Activated CD8-positive, alpha-beta memory T cell treated with anti-CD3 and anti-CD28 coated beads, Interleukin-2, amount 50 U/mL, for 24 hours (primary cell): Measurements from ENCODE around the gene DNAJB8.

ENCODE experiments used
- DNase-seq: peaks from one replicate; pipeline ENCODE4 v3.0.0-alpha.2; 2020; ENCODE audit errors: extremely low read depth

The DNAJB8 gene

DNA sequence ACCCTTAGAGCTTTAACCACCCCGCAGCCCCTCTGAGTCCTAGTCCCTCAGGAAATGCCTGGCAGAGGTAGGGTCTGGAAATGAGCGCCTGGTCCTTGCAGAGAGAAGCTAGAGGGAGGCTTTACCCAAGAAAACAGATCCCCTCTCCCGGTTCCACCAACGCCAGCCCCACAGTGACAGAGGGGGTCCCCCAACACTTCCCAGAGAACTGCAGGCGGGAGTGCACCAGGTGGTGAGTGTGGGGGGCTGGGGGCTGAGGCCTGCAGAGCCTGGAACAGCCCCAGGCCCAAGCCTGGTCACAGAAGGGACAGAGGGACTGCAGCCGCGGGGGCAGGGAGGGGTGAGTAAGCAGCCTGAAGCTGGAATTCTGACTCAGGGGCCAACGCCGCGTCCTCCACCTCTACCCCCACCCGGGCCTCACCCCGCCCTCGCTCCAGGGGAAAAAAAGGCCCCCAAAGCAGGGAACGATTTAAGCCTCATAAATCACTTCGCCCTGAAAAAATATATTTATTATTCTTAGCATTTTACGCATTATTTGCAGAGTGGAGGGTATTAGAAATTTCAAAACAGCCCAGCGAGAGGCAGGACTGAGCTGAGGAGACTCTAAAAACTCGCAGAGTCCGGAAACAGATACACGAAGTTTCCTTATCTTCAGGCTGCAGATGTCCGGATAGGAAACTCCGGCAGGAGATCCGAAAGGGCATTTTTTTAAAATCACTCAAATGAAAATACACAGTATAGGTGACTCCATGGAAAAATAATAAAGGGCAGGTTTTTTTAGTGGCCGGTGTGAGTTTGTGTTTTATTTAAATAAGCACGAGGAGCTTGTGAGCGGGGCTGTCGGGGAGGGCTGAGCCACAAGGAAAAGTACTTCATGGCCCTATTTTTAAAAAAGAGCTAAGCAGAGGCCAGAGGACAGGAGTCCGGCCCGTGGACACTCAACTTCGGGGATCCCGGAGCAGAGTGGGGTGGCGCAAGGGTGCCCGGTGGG, 16.3 kb upstream of the DNAJB8 start:
- DNase-seq: no peak

GRCh38 chr3:128482175-128482574, 15.5 kb upstream of the DNAJB8 start:
- no peak for DNase-seq

DNA sequence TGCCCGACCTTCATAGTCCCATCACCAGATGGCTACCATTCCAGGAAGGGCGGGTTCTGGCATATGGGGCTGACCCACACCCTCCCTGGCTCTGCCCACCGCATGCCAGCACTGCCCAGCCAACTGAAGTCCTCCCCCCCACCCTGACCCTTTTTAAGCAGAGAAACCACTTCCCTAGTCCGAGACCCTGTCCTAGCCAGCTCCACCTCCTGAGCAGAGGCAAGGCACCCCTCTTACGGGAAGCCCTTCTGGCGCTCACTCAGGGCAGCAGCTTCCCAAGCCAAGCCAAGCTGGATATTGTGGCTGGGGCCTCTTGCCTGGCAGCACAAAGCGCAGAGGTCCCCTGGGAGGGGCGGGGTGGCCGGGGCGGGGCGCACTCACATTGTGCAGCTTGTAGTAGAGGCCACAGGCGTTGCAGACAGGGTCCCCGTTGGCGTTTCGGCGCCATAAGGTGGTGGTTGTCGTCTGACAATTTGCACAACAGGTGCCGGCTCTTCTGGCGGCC, 14.8 kb upstream of the DNAJB8 start:
- no peak for DNase-seq

DNA sequence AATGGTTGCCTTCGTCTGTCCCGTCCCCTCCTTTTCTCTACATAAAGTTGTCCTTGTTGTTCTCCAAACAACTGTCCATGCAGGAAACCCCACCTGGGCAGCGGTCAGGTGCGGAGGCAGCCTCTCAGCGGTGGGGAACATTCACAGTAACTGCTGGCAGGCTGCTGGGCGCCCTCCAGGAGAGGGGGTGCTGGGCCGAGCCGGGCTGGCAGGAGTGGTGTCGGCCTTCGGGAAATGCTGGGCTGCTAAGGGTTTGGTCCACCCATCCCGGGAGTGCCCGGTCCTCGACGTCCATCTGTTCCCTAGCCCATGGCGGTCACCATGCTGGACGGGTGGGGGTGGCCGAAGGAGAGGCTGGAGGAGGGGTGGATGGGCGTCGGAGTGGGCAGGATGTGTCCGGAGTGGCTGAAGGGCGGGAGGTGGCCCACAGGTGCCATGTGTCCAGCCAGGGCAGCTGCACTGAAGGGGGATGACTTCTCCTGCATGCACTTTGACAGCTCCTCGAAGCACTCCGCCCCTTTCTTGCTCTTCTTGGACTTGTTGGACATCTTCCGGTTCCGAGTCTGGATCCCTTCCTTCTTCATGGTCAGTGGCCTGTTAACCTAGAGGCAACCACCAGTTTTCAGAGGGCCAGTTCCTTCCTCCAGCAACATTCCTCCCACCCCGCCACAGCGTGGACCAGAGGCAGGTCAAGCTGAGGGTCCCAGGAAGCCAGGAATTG, 14.2 kb upstream of the DNAJB8 start:
- no peak for DNase-seq

GRCh38 chr3:128480278-128480677, 13.6 kb upstream of the DNAJB8 start:
- DNase-seq: no peak

GRCh38 chr3:128479558-128480086, 12.9 kb upstream of the DNAJB8 start:
- no peak for DNase-seq

DNA sequence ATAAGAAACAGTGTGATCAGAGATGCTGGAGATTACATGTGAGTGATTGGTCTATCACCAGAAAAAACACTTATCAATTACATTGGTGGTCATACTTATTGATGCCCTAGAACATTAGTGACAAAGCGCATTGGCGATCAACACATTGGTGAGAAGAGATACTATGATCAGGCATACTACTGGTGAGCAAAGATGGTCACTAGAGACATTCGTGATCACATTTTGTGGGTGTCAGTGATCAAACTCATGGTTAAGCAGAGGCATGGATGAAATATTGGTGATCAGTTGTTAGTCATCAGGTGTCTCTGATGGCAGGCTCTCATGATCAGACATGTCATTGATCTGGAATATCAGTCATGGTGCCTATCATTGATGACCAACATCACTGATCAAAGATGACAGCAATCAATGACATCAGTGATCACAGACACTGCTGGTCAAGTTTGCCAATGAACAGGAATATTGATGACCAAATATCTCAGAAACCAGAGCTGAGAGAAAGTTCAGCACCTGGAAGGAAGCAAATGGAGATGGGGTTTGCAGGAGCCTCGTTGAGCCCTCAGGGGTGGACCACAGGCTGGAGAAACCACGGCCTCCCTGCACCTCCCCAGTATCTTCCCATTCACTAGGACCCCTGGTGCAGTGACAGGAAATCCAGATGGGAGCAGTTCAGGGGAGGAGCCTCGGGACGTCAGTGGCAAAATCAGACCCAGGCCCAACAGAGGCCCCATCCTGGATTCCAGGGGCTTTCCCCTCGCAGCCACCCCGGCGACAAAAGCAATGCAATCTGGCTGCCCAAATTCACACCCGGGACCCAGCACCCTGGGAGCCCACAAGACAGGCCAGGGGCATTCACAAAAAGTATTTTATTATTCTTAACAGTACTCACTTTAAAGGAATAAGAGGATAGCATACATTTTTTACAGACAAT, 12.2 kb upstream of the DNAJB8 start:
- no peak for DNase-seq

GRCh38 chr3:128476659-128477058, 10.0 kb upstream of the DNAJB8 start:
- no peak for DNase-seq

DNA sequence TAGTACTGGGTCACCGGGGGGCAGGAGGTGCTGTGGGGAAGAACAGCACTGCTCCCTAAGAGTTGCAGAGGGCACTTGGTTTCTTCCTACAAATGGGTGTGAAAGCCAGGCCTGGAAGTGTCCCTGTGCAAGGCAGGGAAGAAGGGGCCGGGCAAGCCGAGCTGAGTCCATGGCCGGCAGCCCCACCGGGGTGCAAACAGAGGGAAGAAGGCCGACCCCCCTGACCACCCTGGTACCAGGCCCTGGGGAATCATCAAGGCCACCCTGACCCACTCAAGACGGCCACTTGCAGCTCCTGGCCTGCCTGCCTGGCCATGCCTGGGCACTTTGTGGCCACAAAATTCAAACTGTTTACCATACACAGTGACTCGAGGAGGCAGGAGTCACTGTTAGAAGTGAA, 8.7 kb upstream of the DNAJB8 start:
- no peak for DNase-seq

- DNase-seq: no peak
Observed at GRCh38 chr3:128473737-128474136, 7.0 kb upstream of the DNAJB8 start.

- no peak for DNase-seq
Observed at GRCh38 chr3:128473180-128473519, 6.5 kb upstream of the DNAJB8 start.

- DNase-seq: no peak
Observed at GRCh38 chr3:128472449-128473179, 5.9 kb upstream of the DNAJB8 start.

- DNase-seq: no peak
Observed at GRCh38 chr3:128471720-128472119, 5.0 kb upstream of the DNAJB8 start.

DNA sequence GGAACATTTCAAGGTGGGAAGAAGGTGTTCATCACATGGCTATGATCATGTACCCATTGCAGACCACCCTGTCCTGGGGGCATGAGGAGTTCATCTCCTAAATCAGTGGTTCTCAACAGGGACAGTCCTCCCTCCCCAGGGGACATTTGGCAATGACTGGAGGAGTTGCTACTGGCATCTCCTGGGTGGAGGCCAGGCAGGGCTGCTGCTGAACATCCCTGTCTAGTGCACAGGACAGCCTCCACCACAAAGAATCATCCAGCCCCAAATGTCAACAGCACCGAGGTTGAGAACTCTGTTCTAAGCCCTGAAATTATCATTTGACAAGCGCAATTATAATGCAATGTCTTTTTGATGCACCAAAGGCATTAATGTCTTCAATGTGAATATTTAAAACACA, 4.4 kb upstream of the DNAJB8 start:
- no peak for DNase-seq

- DNase-seq: no peak
Observed at GRCh38 chr3:128470134-128470899, 3.6 kb upstream of the DNAJB8 start.

- DNase-seq: no peak
Observed at GRCh38 chr3:128469556-128469955, 2.9 kb upstream of the DNAJB8 start.

GRCh38 chr3:128468791-128469527, 2.3 kb upstream of the DNAJB8 start:
- DNase-seq: no peak

DNA sequence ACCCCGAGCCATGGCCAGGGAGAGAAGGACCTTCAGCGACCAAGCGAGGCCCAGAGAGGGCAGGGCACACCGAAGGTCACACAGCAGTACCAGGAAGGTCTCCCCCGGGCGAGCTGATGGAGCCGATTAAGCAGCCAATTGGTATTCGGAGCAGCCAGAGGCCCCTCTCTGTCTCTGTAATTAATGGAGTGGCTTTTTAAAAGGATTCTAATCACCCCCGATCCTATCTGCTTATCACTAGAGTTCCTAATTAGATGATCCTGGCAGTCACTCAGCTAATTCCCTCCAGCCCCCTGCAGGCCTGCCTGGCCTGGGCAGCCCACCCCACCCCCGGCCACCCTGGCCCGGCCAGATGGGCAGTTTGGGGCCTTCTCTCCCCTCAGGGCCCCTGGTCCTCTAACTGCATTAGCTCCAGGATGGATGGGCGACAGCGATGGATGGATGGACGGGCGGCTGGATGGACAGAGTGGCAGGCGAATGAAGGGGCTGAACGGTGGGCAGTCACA, 1.6 kb upstream of the DNAJB8 start:
- DNase-seq: no peak

- no peak for DNase-seq
Observed at GRCh38 chr3:128464702-128465101, 2.0 kb downstream of the DNAJB8 start.
